H1 (cell line): ENCODE results near the gene ECI2. TPM values are rescaled to one million over a fixed set of nuclear protein-coding genes. Genes with fewer than 3 reads are reported as not detected.

Source experiments
- CTCF ChIA-PET: fragments of 300-600 bp; sonication (Branson Sonifier 250); formaldehyde crosslinking; loops from one replicate; lab custom pipeline; 2021; ENCODE audit not compliant: partially characterized antibody; lab: Charles Lee
- POLR2A ChIA-PET: fragments of 300-600 bp; sonication (Branson Sonifier 250); formaldehyde crosslinking; loops from one replicate; lab custom pipeline; 2021; ENCODE audit warnings: inconsistent platforms; ENCODE audit not compliant: partially characterized antibody; lab: Charles Lee
- DNase-seq, 2 experiments: peaks; one replicate each; pipeline versions ENCODE4 v3.0.0 to v3.0.0-alpha.2; 2010 to 2022; ENCODE audit warnings: low spot score in 2 of 2, low read depth in 1 of 2, mixed read lengths in 1 of 2
- FAIRE-seq: peaks from 2 replicates; lab custom pipeline; 2011; peaks lifted over from hg19 to GRCh38; lab: Jason Lieb, UNC
- H2AFZ ChIP-seq: 2 replicates; pipeline ENCODE4 v1.8.1; 2012; ENCODE audit warnings: low read length, inconsistent platforms
- H2AK5ac ChIP-seq: 2 replicates; pipeline ENCODE4 v1.6.1; 2013; ENCODE audit warnings: low read depth, low read length
- H2BK120ac ChIP-seq: replicated peaks from 2 replicates; pipeline ENCODE3; 2013; ENCODE audit warnings: low read depth, low read length, inconsistent platforms
- H2BK12ac ChIP-seq: 2 replicates; pipeline ENCODE4 v1.6.1; 2013; ENCODE audit warnings: low read depth, low read length
- H2BK15ac ChIP-seq: 2 replicates; pipeline ENCODE4 v1.6.1; 2013; ENCODE audit warnings: low read length
- H2BK20ac ChIP-seq: 2 replicates; pipeline ENCODE4 v1.6.1; 2013; ENCODE audit warnings: low read length
- H2BK5ac ChIP-seq: 2 replicates; pipeline ENCODE4 v1.6.1; 2013; ENCODE audit warnings: low read depth, low read length
- H3K14ac ChIP-seq: 2 replicates; pipeline ENCODE4 v1.6.1; 2013; ENCODE audit warnings: inconsistent platforms; ENCODE audit not compliant: insufficient read length
- H3K18ac ChIP-seq: 2 replicates; pipeline ENCODE4 v1.6.1; 2013; ENCODE audit warnings: low read length; ENCODE audit errors: extremely low read depth
- H3K23ac ChIP-seq: 2 replicates; pipeline ENCODE4 v1.6.1; 2013; ENCODE audit warnings: inconsistent platforms; ENCODE audit not compliant: insufficient read length
- H3K23me2 ChIP-seq: 2 replicates; pipeline ENCODE4 v1.6.1; 2013; ENCODE audit warnings: low read depth, low read length
- H3K27ac ChIP-seq: 2 replicates; pipeline ENCODE4 v1.6.1; 2011; ENCODE audit warnings: low read depth, low read length, inconsistent platforms
- H3K27me3 ChIP-seq, 4 experiments: replicated peaks in 1 of 4; 1 replicate in 1 of 4; 2 replicates in 3 of 4; pipeline versions ENCODE4 v1.6.1 to v1.8.1; 2011 to 2013; ENCODE audit warnings: low read length in 3 of 4, mild to moderate bottlenecking in 3 of 4, inconsistent platforms in 2 of 4, mixed read lengths in 2 of 4, moderate library complexity in 1 of 4; ENCODE audit not compliant: control insufficient read depth in 3 of 4, insufficient read depth in 3 of 4; ENCODE audit errors: extremely low read depth in 1 of 4
- H3K36me3 ChIP-seq, 4 experiments: 2 replicates each; pipeline versions ENCODE4 v1.6.1 to v1.8.1; 2011 to 2013; ENCODE audit warnings: mild to moderate bottlenecking in 4 of 4, low read length in 3 of 4, moderate library complexity in 2 of 4, control low read depth in 1 of 4, inconsistent platforms in 1 of 4; ENCODE audit not compliant: insufficient read depth in 4 of 4, control insufficient read depth in 2 of 4
- H3K4ac ChIP-seq: replicated peaks from 2 replicates; pipeline ENCODE3; 2013; ENCODE audit warnings: low read length, low read depth, mixed read lengths, inconsistent platforms; ENCODE audit not compliant: insufficient read length
- H3K4me1 ChIP-seq, 4 experiments: replicated peaks in 1 of 4; 1 replicate in 1 of 4; 2 replicates in 3 of 4; pipeline versions ENCODE4 v1.6.1 to v1.8.1; 2011 to 2013; ENCODE audit warnings: low read length in 3 of 4, inconsistent platforms in 2 of 4, mixed read lengths in 1 of 4; ENCODE audit not compliant: insufficient read depth in 4 of 4, control insufficient read depth in 3 of 4
- H3K4me2 ChIP-seq, 2 experiments: 2 replicates each; pipeline versions ENCODE4 v1.6.1 to v1.8.1; 2011 to 2013; ENCODE audit warnings: low read depth in 2 of 2, low read length in 2 of 2, control low read depth in 1 of 2, inconsistent platforms in 1 of 2, mild to moderate bottlenecking in 1 of 2; ENCODE audit not compliant: insufficient read depth in 1 of 2
- H3K4me3 ChIP-seq, 4 experiments: fragments of 200-600, 300-600 bp in 1 of 4; sonication (generic), shearing (Covaris generic), sonication (Bioruptor Twin) in 1 of 4; 2 replicates each; pipeline versions ENCODE4 v1.5.1 to v1.8.1; 2011 to 2016; ENCODE audit warnings: low read length in 4 of 4, low read depth in 3 of 4, control low read depth in 2 of 4, inconsistent platforms in 2 of 4, mild to moderate bottlenecking in 2 of 4, mixed read lengths in 1 of 4, moderate library complexity in 1 of 4; ENCODE audit not compliant: insufficient read depth in 2 of 4; ENCODE audit errors: extremely low read depth in 1 of 4
- H3K56ac ChIP-seq: replicated peaks from 2 replicates; pipeline ENCODE3; 2013; ENCODE audit warnings: low read depth, mild to moderate bottlenecking, mixed read lengths, low read length, inconsistent platforms; ENCODE audit not compliant: insufficient read length
- H3K79me1 ChIP-seq: 2 replicates; pipeline ENCODE4 v1.6.1; 2013; ENCODE audit warnings: low read depth, low read length, control low read depth
- H3K79me2 ChIP-seq, 2 experiments: 2 replicates each; pipeline versions ENCODE4 v1.6.1 to v1.8.1; 2012 to 2013; ENCODE audit warnings: low read length in 2 of 2, mild to moderate bottlenecking in 2 of 2, inconsistent platforms in 1 of 2; ENCODE audit not compliant: insufficient read depth in 2 of 2, control insufficient read depth in 1 of 2
- H3K9ac ChIP-seq, 4 experiments: replicated peaks in 1 of 4; 1 replicate in 1 of 4; 2 replicates in 3 of 4; pipeline versions ENCODE4 v1.6.1 to v1.8.1; 2011 to 2013; ENCODE audit warnings: low read depth in 3 of 4, low read length in 3 of 4, control low read depth in 2 of 4, mild to moderate bottlenecking in 2 of 4, moderate library complexity in 2 of 4, inconsistent platforms in 1 of 4; ENCODE audit errors: extremely low read depth in 1 of 4
- H3K9me3 ChIP-seq, 2 experiments: 2 replicates each; pipeline versions ENCODE4 v1.6.1 to v1.8.1; 2012 to 2013; ENCODE audit warnings: mild to moderate bottlenecking in 2 of 2, moderate library complexity in 2 of 2, control low read depth in 1 of 2, inconsistent platforms in 1 of 2, low read depth in 1 of 2, low read length in 1 of 2, mixed read lengths in 1 of 2; ENCODE audit not compliant: insufficient read depth in 2 of 2
- H4K20me1 ChIP-seq, 2 experiments: replicated peaks in 1 of 2; 2 replicates each; pipeline versions ENCODE3 to v1.8.1; 2011 to 2013; ENCODE audit warnings: inconsistent platforms in 2 of 2, low read length in 2 of 2, mild to moderate bottlenecking in 1 of 2; ENCODE audit not compliant: insufficient read depth in 2 of 2, control insufficient read depth in 1 of 2
- H4K5ac ChIP-seq: 2 replicates; pipeline ENCODE4 v1.6.1; 2013; ENCODE audit warnings: low read length, low read depth, mixed read lengths, inconsistent platforms; ENCODE audit not compliant: insufficient read length
- H4K8ac ChIP-seq: 2 replicates; pipeline ENCODE4 v1.8.0; 2013; ENCODE audit warnings: mild to moderate bottlenecking, moderate library complexity, low read length, inconsistent platforms; ENCODE audit not compliant: insufficient read depth; ENCODE audit errors: extremely low read depth
- H4K91ac ChIP-seq: replicated peaks from 2 replicates; pipeline ENCODE3; 2013; ENCODE audit warnings: low read length, mixed read lengths, inconsistent platforms; ENCODE audit not compliant: insufficient read length
- SIRT6 ChIP-seq: IDR thresholded peaks from one replicate; pipeline ENCODE4 v1.7.1; 2012; ENCODE audit warnings: low read length, inconsistent platforms
- SP2 ChIP-seq: IDR thresholded peaks from 2 replicates; pipeline ENCODE4 v1.6.1; 2012; ENCODE audit warnings: mild to moderate bottlenecking, low read length, inconsistent platforms
- WGBS, 2 experiments: shearing (Covaris generic) in 1 of 2; methylation state at CpG; one replicate each; pipeline versions ENCODE4 v1.1.6 to v1.1.7; 2013 to 2015; ENCODE audit warnings: low lambda C conversion rate in 2 of 2, mixed read lengths in 2 of 2, inconsistent platforms in 1 of 2, low coverage in 1 of 2, missing lambda C conversion rate in 1 of 2; ENCODE audit not compliant: insufficient replicate concordance in 2 of 2, insufficient coverage in 1 of 2, insufficient read length in 1 of 2; ENCODE audit errors: extremely low coverage in 1 of 2, missing lambda C conversion rate in 1 of 2; 5-methylcytosine and 5-hydroxymethylcytosine counted together
- polyA plus RNA-seq, 7 experiments: library from polyadenylated mRNA; depleted of rRNA in 3 of 7; stranded (reverse) in 5 of 7; unstranded in 2 of 7; fragments of >200 nt in 5 of 7; fragments of 200-250 nt in 2 of 7; gene quantifications; 1 replicate in 5 of 7; 2 replicates in 1 of 7; 4 replicates in 1 of 7; pipeline versions ENCODE4 v1.2.1 to v1.2.3, GENCODE V29; 2011 to 2013; ENCODE audit warnings: missing spikeins in 2 of 7, mixed read lengths in 2 of 7
- total RNA-seq: library from RNA; stranded (reverse); fragmentation: NEBNext Ultra II Directional; extraction: Animal tissue kit (Norgen Biotek cat#: 25700); gene quantifications from 2 replicates; pipeline ENCODE4 v1.2.1, GENCODE V29; 2021

Gene ECI2
- total and polyA plus RNA-seq, 2 of the 8 experiments (the other 6 are each of a cell fraction or from before 2014, with no cell fraction given), result 40.4 to 70.8 TPM

DNA sequence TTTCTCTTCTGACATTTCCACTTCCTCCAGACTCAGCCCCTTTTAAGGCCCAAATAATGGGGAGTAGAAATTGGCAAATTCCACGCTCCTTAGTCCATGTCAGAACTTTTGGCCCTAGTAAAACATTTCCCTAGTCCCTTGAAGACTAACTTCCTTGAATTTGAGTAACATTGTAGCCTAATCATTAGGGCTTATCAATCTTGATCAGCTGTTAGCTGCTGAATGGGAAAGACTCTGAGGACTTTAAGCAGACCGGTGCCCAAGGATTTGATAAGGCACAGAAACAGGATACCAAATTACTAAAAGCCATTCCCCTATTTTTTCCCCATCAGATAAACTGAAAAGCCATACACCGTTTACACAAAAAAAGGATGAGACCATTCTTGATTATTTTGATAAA, 37.0 kb upstream of the ECI2 start:
- Histone ChIP-seq H3K4ac (no peak overlapping the region), H2BK5ac (no peak overlapping the region), H3K4me1 (peaks cover 0 to 6% (median 5%) of the 10 kb centered on the region in 4 experiments; a peak in 3 of 7 replicates), H4K8ac (no peak overlapping the region), H2BK12ac (no peak overlapping the region), H2BK15ac (no peak overlapping the region), H3K36me3 (no peaks in the 10 kb centered on the region), H4K5ac (no peak overlapping the region), H3K56ac (no peak overlapping the region), H4K20me1 (no peaks in the 10 kb centered on the region), H3K18ac (no peak overlapping the region), H3K27ac (no peak overlapping the region), H2AFZ (no peak overlapping the region), H3K27me3 (peaks cover 0 to 5% (median under 1%) of the 10 kb centered on the region in 4 experiments; a peak in 3 of 7 replicates), H3K23ac (no peak overlapping the region), H3K23me2 (no peaks in the 10 kb centered on the region), H3K79me1 (no peaks in the 10 kb centered on the region), H3K4me2 (no peak overlapping the region), H3K9me3 (peaks cover 0 to 8% of the 10 kb centered on the region in 2 experiments; a peak in 2 of 4 replicates), H2BK120ac (no peak overlapping the region), H3K9ac (no peak overlapping the region), H2AK5ac (no peak overlapping the region), H4K91ac (no peak overlapping the region), H2BK20ac (no peak overlapping the region), H3K4me3 (no peak overlapping the region), H3K79me2 (no peaks in the 10 kb centered on the region), H3K14ac (no peak overlapping the region)
- DNase-seq, result no peak
- CTCF ChIA-PET, result interaction anchor here (0.7 to 1.6 kb wide), 4 partner anchors 17 to 1042 kb away, joined by 3 to 6 read pairs (median 3); no protein-coding TSS in a partner anchor
- WGBS, 2 experiments, result 84% methylated on average over 3 of the region's 3 CpGs; no CpG with 5 or more reads in 1 of the 2 experiments
- no peak for FAIRE-seq
- TF ChIP-seq SIRT6, result no peak
- TF ChIP-seq SP2, result no peak
- POLR2A ChIA-PET, result no interaction called here
